Upper lobe of left lung (tissue), 4 donors: ENCODE data around the gene TRIM67.

ENCODE experiments used
- CTCF ChIP-seq, 6 experiments: fragments of 450-650 bp in 4 of 6; fragments of 200-600 bp in 2 of 6; sonication (generic) in 2 of 6; IDR thresholded peaks; one replicate each; pipeline ENCODE4 v1.5.1; 2016 to 2019; ENCODE audit warnings: antibody characterized with exemption in 6 of 6
- EP300 ChIP-seq, 4 donors: sonication (generic); formaldehyde crosslinking; IDR thresholded peaks; one replicate each; pipeline ENCODE4 v1.5.1; 2017; ENCODE audit warnings: antibody characterized with exemption in 4 of 4, control low read depth in 2 of 4
- POLR2A ChIP-seq, 4 donors: fragments of 450-650 bp; IDR thresholded peaks; one replicate each; pipeline ENCODE4 v1.5.1; 2016 to 2017; ENCODE audit warnings: antibody characterized with exemption in 4 of 4, mild to moderate bottlenecking in 2 of 4
- POLR2AphosphoS5 ChIP-seq, 2 donors: sonication (generic); formaldehyde crosslinking; IDR thresholded peaks; one replicate each; pipeline ENCODE4 v1.5.1; 2017; ENCODE audit warnings: antibody characterized with exemption in 2 of 2

- TF ChIP-seq CTCF (IDR thresholded peaks at IDR 0.05) = no peak
- no peak for TF ChIP-seq POLR2A (IDR thresholded peaks at IDR 0.05)
- TF ChIP-seq EP300 (IDR thresholded peaks at IDR 0.05) = no peak
- TF ChIP-seq POLR2AphosphoS5 (IDR thresholded peaks at IDR 0.05) = no peak
Observed at GRCh38 chr1:231192620-231193163, 30.8 kb downstream of the TRIM67 start.
